ENCODE data around the gene HAL.

DNA sequence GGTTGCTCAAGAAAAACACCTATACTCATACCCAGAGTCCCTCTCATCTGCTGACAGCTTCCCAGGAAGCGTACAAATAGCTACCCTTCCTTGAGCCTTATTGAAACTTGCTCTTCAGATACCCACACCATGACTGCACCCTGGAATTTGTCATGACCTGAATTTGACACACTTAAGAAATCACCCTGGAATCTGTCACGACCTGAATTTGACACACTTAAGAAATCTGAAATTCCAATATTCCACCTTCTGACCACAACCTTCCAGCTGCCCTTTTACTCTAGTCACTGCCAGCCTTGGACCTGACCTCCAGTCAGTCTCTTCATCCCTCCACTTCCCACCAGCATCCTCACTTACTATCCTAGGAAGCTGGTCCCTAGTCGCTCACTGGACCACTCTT, 1.1 kb upstream of the HAL start:
- TF ChIP-seq, protein P1, sequence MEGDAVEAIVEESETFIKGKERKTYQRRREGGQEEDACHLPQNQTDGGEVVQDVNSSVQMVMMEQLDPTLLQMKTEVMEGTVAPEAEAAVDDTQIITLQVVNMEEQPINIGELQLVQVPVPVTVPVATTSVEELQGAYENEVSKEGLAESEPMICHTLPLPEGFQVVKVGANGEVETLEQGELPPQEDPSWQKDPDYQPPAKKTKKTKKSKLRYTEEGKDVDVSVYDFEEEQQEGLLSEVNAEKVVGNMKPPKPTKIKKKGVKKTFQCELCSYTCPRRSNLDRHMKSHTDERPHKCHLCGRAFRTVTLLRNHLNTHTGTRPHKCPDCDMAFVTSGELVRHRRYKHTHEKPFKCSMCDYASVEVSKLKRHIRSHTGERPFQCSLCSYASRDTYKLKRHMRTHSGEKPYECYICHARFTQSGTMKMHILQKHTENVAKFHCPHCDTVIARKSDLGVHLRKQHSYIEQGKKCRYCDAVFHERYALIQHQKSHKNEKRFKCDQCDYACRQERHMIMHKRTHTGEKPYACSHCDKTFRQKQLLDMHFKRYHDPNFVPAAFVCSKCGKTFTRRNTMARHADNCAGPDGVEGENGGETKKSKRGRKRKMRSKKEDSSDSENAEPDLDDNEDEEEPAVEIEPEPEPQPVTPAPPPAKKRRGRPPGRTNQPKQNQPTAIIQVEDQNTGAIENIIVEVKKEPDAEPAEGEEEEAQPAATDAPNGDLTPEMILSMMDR (IDR thresholded peaks at IDR 0.05; ENCODE audit: low read depth, low read length, missing input control): no peak
- TF ChIP-seq SP1 (IDR thresholded peaks at IDR 0.05) (no peak), YY1 (IDR thresholded peaks at IDR 0.05) (no peak), EGR1 (IDR thresholded peaks at IDR 0.05; ENCODE audit: low read depth in 2 of 2) (no peak), RAD21 (IDR thresholded peaks at IDR 0.05) (no peak), JUND (IDR thresholded peaks at IDR 0.05) (no peak)
- TF ChIP-seq, protein P2, sequence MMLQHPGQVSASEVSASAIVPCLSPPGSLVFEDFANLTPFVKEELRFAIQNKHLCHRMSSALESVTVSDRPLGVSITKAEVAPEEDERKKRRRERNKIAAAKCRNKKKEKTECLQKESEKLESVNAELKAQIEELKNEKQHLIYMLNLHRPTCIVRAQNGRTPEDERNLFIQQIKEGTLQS (IDR thresholded peaks at IDR 0.05): no peak
- TF ChIP-seq, protein P3, sequence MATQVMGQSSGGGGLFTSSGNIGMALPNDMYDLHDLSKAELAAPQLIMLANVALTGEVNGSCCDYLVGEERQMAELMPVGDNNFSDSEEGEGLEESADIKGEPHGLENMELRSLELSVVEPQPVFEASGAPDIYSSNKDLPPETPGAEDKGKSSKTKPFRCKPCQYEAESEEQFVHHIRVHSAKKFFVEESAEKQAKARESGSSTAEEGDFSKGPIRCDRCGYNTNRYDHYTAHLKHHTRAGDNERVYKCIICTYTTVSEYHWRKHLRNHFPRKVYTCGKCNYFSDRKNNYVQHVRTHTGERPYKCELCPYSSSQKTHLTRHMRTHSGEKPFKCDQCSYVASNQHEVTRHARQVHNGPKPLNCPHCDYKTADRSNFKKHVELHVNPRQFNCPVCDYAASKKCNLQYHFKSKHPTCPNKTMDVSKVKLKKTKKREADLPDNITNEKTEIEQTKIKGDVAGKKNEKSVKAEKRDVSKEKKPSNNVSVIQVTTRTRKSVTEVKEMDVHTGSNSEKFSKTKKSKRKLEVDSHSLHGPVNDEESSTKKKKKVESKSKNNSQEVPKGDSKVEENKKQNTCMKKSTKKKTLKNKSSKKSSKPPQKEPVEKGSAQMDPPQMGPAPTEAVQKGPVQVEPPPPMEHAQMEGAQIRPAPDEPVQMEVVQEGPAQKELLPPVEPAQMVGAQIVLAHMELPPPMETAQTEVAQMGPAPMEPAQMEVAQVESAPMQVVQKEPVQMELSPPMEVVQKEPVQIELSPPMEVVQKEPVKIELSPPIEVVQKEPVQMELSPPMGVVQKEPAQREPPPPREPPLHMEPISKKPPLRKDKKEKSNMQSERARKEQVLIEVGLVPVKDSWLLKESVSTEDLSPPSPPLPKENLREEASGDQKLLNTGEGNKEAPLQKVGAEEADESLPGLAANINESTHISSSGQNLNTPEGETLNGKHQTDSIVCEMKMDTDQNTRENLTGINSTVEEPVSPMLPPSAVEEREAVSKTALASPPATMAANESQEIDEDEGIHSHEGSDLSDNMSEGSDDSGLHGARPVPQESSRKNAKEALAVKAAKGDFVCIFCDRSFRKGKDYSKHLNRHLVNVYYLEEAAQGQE (IDR thresholded peaks at IDR 0.05): no peak
- TF ChIP-seq, protein P4, sequence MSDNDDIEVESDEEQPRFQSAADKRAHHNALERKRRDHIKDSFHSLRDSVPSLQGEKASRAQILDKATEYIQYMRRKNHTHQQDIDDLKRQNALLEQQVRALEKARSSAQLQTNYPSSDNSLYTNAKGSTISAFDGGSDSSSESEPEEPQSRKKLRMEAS (IDR thresholded peaks at IDR 0.05): no peak
